Activated CD8-positive, alpha-beta T cell treated with anti-CD3 and anti-CD28 coated beads for 36 hours (primary cell): Measurements from ENCODE around the gene MAPK8IP3. TPM values are rescaled to one million over a fixed set of nuclear protein-coding genes. Genes with fewer than 3 reads are reported as not detected.

Source experiments
- ATAC-seq: fragments of 200-7000 bp; cut with Tn5 transposase; one replicate; pipeline ENCODE4 v1.10.0; 2021; ENCODE audit warnings: mild to moderate bottlenecking, moderate library complexity
- CTCF ChIA-PET: fragments of 350-600 bp; sonication (Branson Sonifier 250); formaldehyde crosslinking; loops from one replicate; lab custom pipeline; 2021; ENCODE audit warnings: antibody characterized with exemption; lab: Charles Lee
- POLR2A ChIA-PET: fragments of 350-600 bp; sonication (Branson Sonifier 250); formaldehyde crosslinking; loops from one replicate; lab custom pipeline; 2021; ENCODE audit warnings: antibody characterized with exemption; lab: Charles Lee
- DNase-seq: peaks from one replicate; pipeline ENCODE4 v3.0.0-alpha.2; 2020
- H3K27ac Mint-ChIP-seq: one replicate; pipeline ENCODE4 v1.8.0; 2021; ENCODE audit warnings: mild to moderate bottlenecking, mixed read lengths
- H3K27me3 Mint-ChIP-seq: one replicate; pipeline ENCODE4 v1.8.0; 2021; ENCODE audit warnings: mixed read lengths
- H3K36me3 Mint-ChIP-seq: one replicate; pipeline ENCODE4 v1.8.0; 2021; ENCODE audit warnings: low read depth, mixed read lengths
- H3K4me1 Mint-ChIP-seq: one replicate; pipeline ENCODE4 v1.8.0; 2021; ENCODE audit warnings: low read depth, mixed read lengths
- H3K4me3 Mint-ChIP-seq: one replicate; pipeline ENCODE4 v1.8.0; 2021; ENCODE audit warnings: mild to moderate bottlenecking, moderate library complexity, mixed read lengths
- H3K9me3 Mint-ChIP-seq: one replicate; pipeline ENCODE4 v1.8.0; 2021; ENCODE audit warnings: mixed read lengths
- CTCF ChIP-seq: fragments of 200-600 bp; IDR thresholded peaks from one replicate; pipeline ENCODE4 v1.8.0; 2022; ENCODE audit warnings: antibody characterized with exemption, mild to moderate bottlenecking
- intact Hi-C: fragments of 100-400 bp; cut with micrococcal nuclease; formaldehyde crosslinking; loops from one replicate; pipeline ENCODE4 v1.10.0; 2022
- total RNA-seq, 2 experiments: library from RNA; stranded (reverse); gene quantifications; one replicate each; pipeline ENCODE4 v1.2.3, GENCODE V29; 2021

MAPK8IP3 gene
- total RNA-seq, 2 experiments from 2014 or later = 58.4 to 65.1 TPM

DNA sequence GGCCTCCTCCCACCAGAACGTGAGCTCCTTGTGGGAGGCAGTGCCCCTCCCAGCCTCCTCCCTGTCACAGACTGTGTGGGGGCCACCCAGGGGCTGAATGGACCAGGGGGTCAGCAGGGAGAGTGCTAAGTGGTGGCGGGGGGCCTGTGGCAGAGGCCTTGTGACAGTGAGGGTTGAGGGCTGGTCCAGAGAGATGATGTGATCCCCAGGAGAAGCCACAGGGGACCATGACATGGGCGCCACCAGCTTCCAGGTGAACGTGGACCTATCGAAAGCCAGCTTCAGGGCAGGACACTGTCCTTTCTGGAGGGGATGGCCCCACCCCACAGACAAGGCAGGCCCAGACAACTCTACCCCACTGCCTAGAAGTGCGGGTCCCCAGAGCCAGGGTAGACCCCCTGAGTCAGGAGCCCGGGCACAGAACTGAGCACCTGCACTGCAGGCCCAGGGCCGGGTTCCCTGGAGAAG lies 73.3 kb downstream of the MAPK8IP3 start:
- ChIA-PET CTCF (interaction anchor here (0.5 kb wide), 1 partner anchor 149 kb away, joined by 3 read pairs; no protein-coding TSS in a partner anchor), POLR2A (interaction anchor here (0.6 to 2.5 kb wide), 3 partner anchors 8 to 441 kb away, joined by 4 to 15 read pairs (median 4); partner anchors contain the start of genes EME2, FAHD1, HAGH and MRPS34)
- Mint-ChIP-seq H3K4me3 (no peak overlapping the region), H3K27ac (no peak overlapping the region), H3K9me3 (no peaks in the 10 kb centered on the region), H3K36me3 (no peaks in the 10 kb centered on the region), H3K27me3 (no peaks in the 10 kb centered on the region), H3K4me1 (peaks cover 26% of the 10 kb centered on the region)
- ATAC-seq (no peak), DNase-seq (no peak)
- intact Hi-C loops = no loop called here
- no peak for TF ChIP-seq CTCF

- no peaks in the 10 kb centered on the region for H3K9me3 Mint-ChIP-seq
- intact Hi-C loops = no loop called here
- peaks cover 22% of the 10 kb centered on the region for H3K4me1 Mint-ChIP-seq
- peaks cover under 1% of the 10 kb centered on the region for H3K36me3 Mint-ChIP-seq
- ATAC-seq = no peak
- DNase-seq = no peak
- no peak overlapping the region for H3K4me3 Mint-ChIP-seq
- no peak for TF ChIP-seq CTCF
- H3K27me3 Mint-ChIP-seq = no peaks in the 10 kb centered on the region
- no peak overlapping the region for H3K27ac Mint-ChIP-seq
- ChIA-PET POLR2A (interaction anchor here (0.6 to 2.5 kb wide), 4 partner anchors 9 to 471 kb away, joined by 3 to 15 read pairs (median 4); partner anchors contain the start of genes EME2, MRPS34 and NME3), CTCF (interaction anchor here (0.5 to 5.3 kb wide), 3 partner anchors 8 to 148 kb away, joined by 3 to 36 read pairs (median 3); partner anchors contain the start of genes EME2, MRPS34 and NME3)
These were observed 74.0 kb downstream of the MAPK8IP3 start for GRCh38 chr16:1779741-1780676.

DNA sequence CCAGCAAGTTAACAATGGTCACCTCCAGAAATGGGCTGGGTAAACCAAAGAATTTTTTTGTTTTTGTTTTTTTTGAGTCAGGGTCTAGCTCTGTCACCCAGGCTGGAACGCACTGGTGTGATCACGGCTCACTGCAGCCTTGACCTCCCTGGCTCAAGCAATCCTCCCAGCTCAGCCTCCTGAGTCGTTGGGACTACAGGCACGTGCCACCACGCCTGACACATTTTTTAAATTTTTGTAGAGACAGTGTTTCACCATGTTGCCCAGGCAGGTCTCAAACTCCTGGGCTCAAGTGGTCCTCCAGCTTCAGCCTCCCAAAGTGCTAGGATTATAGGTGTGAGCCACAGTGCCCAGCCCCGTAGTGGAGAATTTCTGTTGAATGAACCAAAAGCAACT lies 74.7 kb downstream of the MAPK8IP3 start:
- CTCF ChIA-PET = interaction anchor here (1.1 to 5.3 kb wide), 2 partner anchors 9 to 33 kb away, joined by 3 to 36 read pairs; partner anchors contain the start of genes EME2, MRPS34 and NME3
- H3K4me1 Mint-ChIP-seq = peaks cover 26% of the 10 kb centered on the region

DNA sequence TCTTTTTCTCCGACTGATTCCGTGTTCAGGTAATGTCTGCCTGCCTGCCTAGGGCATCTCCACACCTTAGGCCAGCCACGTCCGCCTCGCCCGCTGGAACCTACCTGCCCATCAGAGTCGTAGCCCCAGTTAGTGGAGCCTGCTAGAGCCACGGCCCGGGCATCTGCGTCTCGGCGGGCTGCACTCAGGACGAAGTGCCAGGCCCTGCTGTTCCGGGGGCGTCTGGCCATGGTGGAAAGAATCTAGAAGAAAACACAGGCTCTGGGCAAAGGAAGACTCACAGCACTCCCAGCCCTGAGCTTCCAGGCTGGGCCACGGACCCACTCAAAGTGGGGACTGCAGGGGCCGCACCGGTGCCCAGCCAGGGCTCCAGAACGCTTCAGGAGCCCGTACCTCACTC lies 75.3 kb downstream of the MAPK8IP3 start:
- POLR2A ChIA-PET = interaction anchor here (0.6 to 3.1 kb wide), 8 partner anchors 9 to 473 kb away, joined by 3 to 18 read pairs (median 4); partner anchors contain the start of genes EME2, FAHD1, HAGH and MRPS34
- CTCF ChIA-PET = interaction anchor here (0.9 to 5.3 kb wide), 3 partner anchors 10 to 148 kb away, joined by 3 to 36 read pairs (median 14); partner anchors contain the start of genes EME2, MRPS34 and NME3
- Mint-ChIP-seq H3K4me3 (peak overlapping the region; percentile 80), H3K9me3 (no peaks in the 10 kb centered on the region), H3K27me3 (no peaks in the 10 kb centered on the region), H3K36me3 (peaks cover 2% of the 10 kb centered on the region), H3K27ac (peak overlapping the region; percentile 69), H3K4me1 (peaks cover 27% of the 10 kb centered on the region)
- intact Hi-C loops = no loop called here
- no peak for DNase-seq
- no peak for ATAC-seq
- TF ChIP-seq CTCF = no peak

More for the DNA sequence above, 74.7 kb downstream of the MAPK8IP3 start:
- POLR2A ChIA-PET = interaction anchor here (0.8 to 2.5 kb wide), 3 partner anchors 9 to 472 kb away, joined by 3 to 15 read pairs (median 3); partner anchors contain the start of genes EME2, MRPS34 and NME3
- peak overlapping the region; percentile 80 for H3K4me3 Mint-ChIP-seq
- H3K36me3 Mint-ChIP-seq = peaks cover 2% of the 10 kb centered on the region
- no peak for DNase-seq
- no peak for ATAC-seq
- no peaks in the 10 kb centered on the region for H3K27me3 Mint-ChIP-seq
- intact Hi-C loops = no loop called here
- H3K27ac Mint-ChIP-seq = no peak overlapping the region
- no peaks in the 10 kb centered on the region for H3K9me3 Mint-ChIP-seq
- TF ChIP-seq CTCF = no peak
